Cerebellar cortex (tissue), 1 donor: ENCODE data around the gene ATP9A.
A peak's percentile ranks its signal among the peaks of the same experiment; 100 is the strongest.
"Not testable (repeated sequence)": the region's sequence is repeated elsewhere in the genome, so short reads cannot be mapped to it uniquely, and the experiment has no call there.

ENCODE experiments used
- DNase-seq: peaks from one replicate; pipeline ENCODE4 v3.0.0-alpha.2; 2015; ENCODE audit warnings: low spot score

Gene ATP9A

GRCh38 chr20:51692806-51693400 lies 75.3 kb downstream of the ATP9A start:
- no peak for DNase-seq

GRCh38 chr20:51691703-51692102 lies 76.5 kb downstream of the ATP9A start:
- no peak for DNase-seq

- DNase-seq, result peak; percentile 72
Measured at GRCh38 chr20:51688600-51689244, 79.5 kb downstream of the ATP9A start.

- no peak for DNase-seq
Measured at GRCh38 chr20:51687630-51688029, 80.6 kb downstream of the ATP9A start.

GRCh38 chr20:51687108-51687507 lies 81.1 kb downstream of the ATP9A start:
- no peak for DNase-seq

GRCh38 chr20:51685494-51685893 lies 82.7 kb downstream of the ATP9A start:
- not testable (repeated sequence) for DNase-seq

GRCh38 chr20:51680067-51680749 lies 88.0 kb downstream of the ATP9A start:
- DNase-seq, result peak; percentile 61

GRCh38 chr20:51679254-51679921 lies 88.8 kb downstream of the ATP9A start:
- no peak for DNase-seq

GRCh38 chr20:51678026-51678697 lies 90.0 kb downstream of the ATP9A start:
- DNase-seq, result peak; percentile 95

- no peak for DNase-seq
Measured at GRCh38 chr20:51668947-51669346, 99.2 kb downstream of the ATP9A start.

GRCh38 chr20:51668515-51668914 lies 99.7 kb downstream of the ATP9A start:
- no peak for DNase-seq

- no peak for DNase-seq
Measured at GRCh38 chr20:51667491-51667890, 100.7 kb downstream of the ATP9A start.

- DNase-seq, result no peak
Measured at GRCh38 chr20:51667002-51667408, 101.2 kb downstream of the ATP9A start.

GRCh38 chr20:51666126-51666525 lies 102.1 kb downstream of the ATP9A start:
- DNase-seq, result no peak

GRCh38 chr20:51665543-51666118 lies 102.6 kb downstream of the ATP9A start:
- no peak for DNase-seq

GRCh38 chr20:51661609-51662178 lies 106.5 kb downstream of the ATP9A start:
- DNase-seq, result no peak

GRCh38 chr20:51660672-51661608 lies 107.2 kb downstream of the ATP9A start:
- DNase-seq, result no peak

- DNase-seq, result no peak
Measured at GRCh38 chr20:51659491-51660050, 108.6 kb downstream of the ATP9A start.

- DNase-seq, result peak; percentile 66
Measured at GRCh38 chr20:51656726-51657260, 111.4 kb downstream of the ATP9A start.

- DNase-seq, result not testable (repeated sequence)
Measured at GRCh38 chr20:51656089-51656488, 112.1 kb downstream of the ATP9A start.
